Measurements from ENCODE around the gene PSMD6.

Gene PSMD6

GRCh38 chr3:64023187-64023860, at the start of gene PSMD6:
Gene PSMD6 (minus strand): TSS chr3:64023494. CDS start chr3:64023419, 75 bp downstream.
- DNase-seq = peak; percentile 92

- DNase-seq = no peak
Observed at GRCh38 chr3:64072126-64072525, 48.8 kb upstream of the PSMD6 start.

- DNase-seq = no peak
Observed at GRCh38 chr3:64070704-64071103, 47.4 kb upstream of the PSMD6 start.

- no peak for DNase-seq
Observed at GRCh38 chr3:64067506-64068346, 44.4 kb upstream of the PSMD6 start.

- DNase-seq = no peak
Observed at GRCh38 chr3:64064804-64065203, 41.5 kb upstream of the PSMD6 start.

- no peak for DNase-seq
Observed at GRCh38 chr3:64063983-64064438, 40.7 kb upstream of the PSMD6 start.

GRCh38 chr3:64063207-64063982, 40.1 kb upstream of the PSMD6 start:
- no peak for DNase-seq

GRCh38 chr3:64061628-64062027, 38.3 kb upstream of the PSMD6 start:
- no peak for DNase-seq

- no peak for DNase-seq
Observed at GRCh38 chr3:64059484-64060175, 36.3 kb upstream of the PSMD6 start.

- no peak for DNase-seq
Observed at GRCh38 chr3:64058566-64058965, 35.3 kb upstream of the PSMD6 start.

- DNase-seq = no peak
Observed at GRCh38 chr3:64057231-64057630, 33.9 kb upstream of the PSMD6 start.

GRCh38 chr3:64056606-64057180, 33.4 kb upstream of the PSMD6 start:
- DNase-seq = no peak

GRCh38 chr3:64055076-64055475, 31.8 kb upstream of the PSMD6 start:
- DNase-seq = no peak

- DNase-seq = no peak
Observed at GRCh38 chr3:64054488-64054887, 31.2 kb upstream of the PSMD6 start.

GRCh38 chr3:64053581-64053980, 30.3 kb upstream of the PSMD6 start:
- DNase-seq = no peak

GRCh38 chr3:64053117-64053516, 29.8 kb upstream of the PSMD6 start:
- no peak for DNase-seq

GRCh38 chr3:64049832-64050231, 26.5 kb upstream of the PSMD6 start:
- no peak for DNase-seq

GRCh38 chr3:64049136-64049535, 25.8 kb upstream of the PSMD6 start:
- DNase-seq = peak; percentile 47

GRCh38 chr3:64048631-64049061, 25.4 kb upstream of the PSMD6 start:
- peak; percentile 13 for DNase-seq

- no peak for DNase-seq
Observed at GRCh38 chr3:64047787-64048186, 24.5 kb upstream of the PSMD6 start.

GRCh38 chr3:64046996-64047594, 23.8 kb upstream of the PSMD6 start:
- DNase-seq = no peak

GRCh38 chr3:64046592-64046991, 23.3 kb upstream of the PSMD6 start:
- DNase-seq = no peak
